Measurements from ENCODE around the gene UBA1.

Gene UBA1

GRCh38 chrX:47170861-47171692 is 22.6 kb upstream of the UBA1 start:
- no peak for DNase-seq

GRCh38 chrX:47171996-47172395 is 21.6 kb upstream of the UBA1 start:
- DNase-seq: no peak

- DNase-seq: no peak
Observed at GRCh38 chrX:47172549-47172948, 21.1 kb upstream of the UBA1 start.

- no peak for DNase-seq
Observed at GRCh38 chrX:47172971-47173792, 20.4 kb upstream of the UBA1 start.

- DNase-seq: no peak
Observed at GRCh38 chrX:47174376-47174775, 19.3 kb upstream of the UBA1 start.

- no peak for DNase-seq
Observed at GRCh38 chrX:47174846-47175587, 18.6 kb upstream of the UBA1 start.

- no peak for DNase-seq
Observed at GRCh38 chrX:47175588-47175980, 18.0 kb upstream of the UBA1 start.

GRCh38 chrX:47176101-47176740 is 17.4 kb upstream of the UBA1 start:
- no peak for DNase-seq

- DNase-seq: no peak
Observed at GRCh38 chrX:47177079-47177478, 16.6 kb upstream of the UBA1 start.

GRCh38 chrX:47178337-47178736 is 15.3 kb upstream of the UBA1 start:
- no peak for DNase-seq

GRCh38 chrX:47179221-47179927 is 14.3 kb upstream of the UBA1 start:
- no peak for DNase-seq

- no peak for DNase-seq
Observed at GRCh38 chrX:47179928-47180255, 13.7 kb upstream of the UBA1 start.

GRCh38 chrX:47180346-47180745 is 13.3 kb upstream of the UBA1 start:
- no peak for DNase-seq

- DNase-seq: no peak
Observed at GRCh38 chrX:47181301-47181700, 12.3 kb upstream of the UBA1 start.

GRCh38 chrX:47182106-47182700 is 11.4 kb upstream of the UBA1 start:
- DNase-seq: no peak

- no peak for DNase-seq
Observed at GRCh38 chrX:47184486-47184885, 9.1 kb upstream of the UBA1 start.

- DNase-seq: no peak
Observed at GRCh38 chrX:47185241-47185640, 8.4 kb upstream of the UBA1 start.

GRCh38 chrX:47186096-47186740 is 7.4 kb upstream of the UBA1 start:
- DNase-seq: no peak

- DNase-seq: no peak
Observed at GRCh38 chrX:47187106-47187677, 6.4 kb upstream of the UBA1 start.

- DNase-seq: no peak
Observed at GRCh38 chrX:47189906-47190305, 3.7 kb upstream of the UBA1 start.
